Hepatocyte (in vitro differentiated cells): ENCODE measurements around the gene MARCHF2. TPM values are rescaled to one million over a fixed set of nuclear protein-coding genes. Genes with fewer than 3 reads are reported as not detected.

ENCODE experiments used
- DNase-seq: peaks from one replicate; pipeline ENCODE4 v3.0.0-alpha.2; 2016; ENCODE audit warnings: low spot score
- H2AFZ ChIP-seq: fragments of 200-600 bp; sonication (generic); 2 replicates; pipeline ENCODE4 v1.6.0; 2016; ENCODE audit warnings: antibody characterized with exemption, mild to moderate bottlenecking
- H3K27ac ChIP-seq: fragments of 200-600 bp; sonication (generic); 2 replicates; pipeline ENCODE4 v1.5.1; 2016; ENCODE audit warnings: mild to moderate bottlenecking
- H3K27me3 ChIP-seq: fragments of 200-600 bp; sonication (generic); 2 replicates; pipeline ENCODE4 v1.6.1; 2016
- H3K36me3 ChIP-seq: fragments of 200-600 bp; sonication (generic); replicated peaks from 2 replicates; pipeline ENCODE4 v1.5.1; 2016; ENCODE audit warnings: low read depth; ENCODE audit not compliant: insufficient read depth
- H3K4me1 ChIP-seq: fragments of 200-600 bp; sonication (generic); 2 replicates; pipeline ENCODE4 v1.5.1; 2016; ENCODE audit warnings: mild to moderate bottlenecking, moderate library complexity; ENCODE audit not compliant: insufficient read depth
- H3K4me2 ChIP-seq: fragments of 200-600 bp; sonication (generic); 2 replicates; pipeline ENCODE4 v1.6.0; 2016
- H3K4me3 ChIP-seq: fragments of 200-600 bp; sonication (generic); 2 replicates; pipeline ENCODE4 v1.5.1; 2016; ENCODE audit warnings: mild to moderate bottlenecking
- H3K79me2 ChIP-seq: fragments of 200-600 bp; sonication (generic); 2 replicates; pipeline ENCODE4 v1.6.0; 2017; ENCODE audit warnings: mild to moderate bottlenecking
- H3K9me2 ChIP-seq: fragments of 200-600 bp; sonication (generic); replicated peaks from 2 replicates; pipeline ENCODE4 v1.6.0; 2017; ENCODE audit warnings: mild to moderate bottlenecking; ENCODE audit not compliant: insufficient read depth
- H3K9me3 ChIP-seq: fragments of 200-600 bp; sonication (generic); 2 replicates; pipeline ENCODE4 v1.5.1; 2016; ENCODE audit warnings: low read depth, mild to moderate bottlenecking
- H4K20me1 ChIP-seq: fragments of 200-600 bp; sonication (generic); 2 replicates; pipeline ENCODE4 v1.6.0; 2016; ENCODE audit warnings: mild to moderate bottlenecking; ENCODE audit not compliant: insufficient read depth, poor library complexity, severe bottlenecking
- CTCF ChIP-seq: fragments of 200-600 bp; sonication (generic); IDR thresholded peaks from 2 replicates; pipeline ENCODE4 v1.5.1; 2016; ENCODE audit warnings: antibody characterized with exemption, mild to moderate bottlenecking; ENCODE audit not compliant: poor library complexity
- EZH2 ChIP-seq: fragments of 200-600 bp; sonication (generic); IDR thresholded peaks from 2 replicates; pipeline ENCODE4 v1.6.1; 2016; ENCODE audit warnings: antibody characterized with exemption, mild to moderate bottlenecking, borderline replicate concordance
- EZH2phosphoT487 ChIP-seq: fragments of 200-600 bp; sonication (generic); IDR thresholded peaks from one replicate; pipeline ENCODE4 v1.6.1; 2018; ENCODE audit warnings: antibody characterized with exemption, mild to moderate bottlenecking, low read depth, moderate library complexity; ENCODE audit not compliant: unreplicated experiment, severe bottlenecking
- WGBS: methylation state at CpG from one replicate; pipeline ENCODE4 v1.1.6; 2016; ENCODE audit warnings: low lambda C conversion rate; ENCODE audit errors: missing lambda C conversion rate; 5-methylcytosine and 5-hydroxymethylcytosine counted together
- polyA plus RNA-seq: library from polyadenylated mRNA; unstranded; fragments of >200 nt; fragmentation: Nextera tagmentation; extraction: Ambion mirVana; gene quantifications from 2 replicates; pipeline ENCODE4 v1.2.1, GENCODE V29; 2016
- total RNA-seq: library from RNA; depleted of rRNA; stranded (reverse); fragments of >200 nt; gene quantifications from 2 replicates; pipeline ENCODE4 v1.2.3, GENCODE V29; 2014

Gene MARCHF2
- total and polyA plus RNA-seq, 2 experiments from 2014 or later, result 38.5 to 73.5 TPM

DNA sequence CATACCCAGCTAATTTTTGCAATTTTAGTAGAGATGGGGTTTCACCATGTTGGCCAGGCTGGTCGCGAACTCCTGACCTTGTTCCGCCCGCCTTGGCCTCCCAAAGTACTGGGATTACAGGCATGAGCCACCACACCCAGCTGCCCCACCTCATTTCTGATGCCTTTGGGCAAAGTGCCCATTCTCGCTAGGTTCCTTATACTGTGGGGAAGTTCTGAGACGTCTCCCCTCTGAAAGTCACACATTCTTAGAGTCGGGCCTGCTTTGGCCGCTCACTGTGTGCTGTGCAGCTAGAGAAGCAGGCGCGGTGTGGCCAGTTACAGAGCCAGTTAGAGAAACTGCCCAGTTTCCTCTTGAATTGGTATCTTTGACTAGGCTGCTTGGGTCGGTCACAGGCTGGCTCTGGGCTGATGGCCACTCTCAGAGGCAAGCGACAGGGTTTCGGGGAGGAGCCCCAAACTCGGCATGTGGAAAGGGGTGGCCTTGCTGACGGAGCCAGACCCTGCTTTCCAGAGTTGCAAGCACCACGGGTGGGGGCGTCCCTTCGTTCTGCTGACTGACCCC is 71.3 kb downstream of the MARCHF2 start:
- Histone ChIP-seq H4K20me1 (peaks cover 56% of the 10 kb centered on the region), H3K36me3 (no peaks in the 10 kb centered on the region)
- 92% methylated on average over 18 of the region's 18 CpGs for WGBS

DNA sequence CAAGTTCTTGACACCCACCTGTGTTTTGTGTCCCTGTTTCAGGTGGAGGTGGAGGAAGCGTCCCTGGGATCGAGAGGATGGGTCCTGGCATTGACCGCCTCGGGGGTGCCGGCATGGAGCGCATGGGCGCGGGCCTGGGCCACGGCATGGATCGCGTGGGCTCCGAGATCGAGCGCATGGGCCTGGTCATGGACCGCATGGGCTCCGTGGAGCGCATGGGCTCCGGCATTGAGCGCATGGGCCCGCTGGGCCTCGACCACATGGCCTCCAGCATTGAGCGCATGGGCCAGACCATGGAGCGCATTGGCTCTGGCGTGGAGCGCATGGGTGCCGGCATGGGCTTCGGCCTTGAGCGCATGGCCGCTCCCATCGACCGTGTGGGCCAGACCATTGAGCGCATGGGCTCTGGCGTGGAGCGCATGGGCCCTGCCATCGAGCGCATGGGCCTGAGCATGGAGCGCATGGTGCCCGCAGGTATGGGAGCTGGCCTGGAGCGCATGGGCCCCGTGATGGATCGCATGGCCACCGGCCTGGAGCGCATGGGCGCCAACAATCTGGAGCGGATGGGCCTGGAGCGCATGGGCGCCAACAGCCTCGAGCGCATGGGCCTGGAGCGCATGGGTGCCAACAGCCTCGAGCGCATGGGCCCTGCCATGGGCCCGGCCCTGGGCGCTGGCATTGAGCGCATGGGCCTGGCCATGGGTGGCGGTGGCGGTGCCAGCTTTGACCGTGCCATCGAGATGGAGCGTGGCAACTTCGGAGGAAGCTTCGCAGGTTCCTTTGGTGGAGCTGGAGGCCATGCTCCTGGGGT is 72.7 kb downstream of the MARCHF2 start:
- no peak overlapping the region for H2AFZ ChIP-seq
- WGBS, result 98% methylated on average over 59 of the region's 62 CpGs
- peaks cover 32% of the 10 kb centered on the region for H3K79me2 ChIP-seq
- peaks cover 45% of the 10 kb centered on the region for H4K20me1 ChIP-seq
- H3K36me3 ChIP-seq, result no peaks in the 10 kb centered on the region
- no peaks in the 10 kb centered on the region for H3K27me3 ChIP-seq
- H3K9me2 ChIP-seq, result no peaks in the 10 kb centered on the region
- TF ChIP-seq CTCF (no peak), EZH2 (no peak), EZH2phosphoT487 (no peak)
- no peak overlapping the region for H3K4me2 ChIP-seq
- DNase-seq, result no peak
- no peaks in the 10 kb centered on the region for H3K4me1 ChIP-seq
- H3K9me3 ChIP-seq, result no peaks in the 10 kb centered on the region
- H3K4me3 ChIP-seq, result no peak overlapping the region
- no peak overlapping the region for H3K27ac ChIP-seq

More for the DNA sequence above, 71.3 kb downstream of the MARCHF2 start:
- H2AFZ ChIP-seq, result no peak overlapping the region
- TF ChIP-seq CTCF (no peak), EZH2 (no peak), EZH2phosphoT487 (no peak)
- H3K9me2 ChIP-seq, result no peaks in the 10 kb centered on the region
- no peaks in the 10 kb centered on the region for H3K4me1 ChIP-seq
- no peaks in the 10 kb centered on the region for H3K27me3 ChIP-seq
- peaks cover 46% of the 10 kb centered on the region for H3K79me2 ChIP-seq
- H3K4me2 ChIP-seq, result no peak overlapping the region
- peak overlapping the region; percentile 62 for H3K27ac ChIP-seq
- H3K4me3 ChIP-seq, result no peak overlapping the region
- DNase-seq, result no peak
- H3K9me3 ChIP-seq, result no peaks in the 10 kb centered on the region

DNA sequence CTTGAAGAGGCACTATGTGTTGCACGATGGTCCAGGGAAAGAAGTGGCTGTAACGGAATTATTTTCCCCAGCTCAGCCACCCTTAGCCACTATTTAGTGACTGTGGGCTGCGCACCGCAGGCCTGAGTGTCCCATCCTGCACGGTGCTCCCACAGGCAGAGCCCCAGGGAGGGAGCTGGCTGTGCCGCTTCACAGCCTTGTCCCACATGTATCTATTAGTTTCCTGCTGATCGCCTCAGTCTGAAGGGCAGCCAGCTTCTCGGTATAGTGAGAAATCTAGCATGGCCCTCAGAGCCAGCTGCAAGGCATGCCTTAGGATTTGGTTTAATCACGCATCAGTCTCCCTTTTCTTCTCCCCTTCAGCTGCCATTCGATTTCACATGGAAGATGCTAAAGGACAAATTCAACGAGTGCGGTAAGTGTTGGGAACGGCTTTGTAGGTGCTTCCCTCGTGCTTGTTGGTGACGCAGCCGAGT is 73.6 kb downstream of the MARCHF2 start:
- no peaks in the 10 kb centered on the region for H3K36me3 ChIP-seq
- no peak overlapping the region for H3K27ac ChIP-seq
- no peaks in the 10 kb centered on the region for H3K9me3 ChIP-seq
- H3K4me2 ChIP-seq, result no peak overlapping the region
- peaks cover 23% of the 10 kb centered on the region for H3K79me2 ChIP-seq
- TF ChIP-seq EZH2phosphoT487 (no peak), EZH2 (no peak)
- H4K20me1 ChIP-seq, result peaks cover 36% of the 10 kb centered on the region
- no peaks in the 10 kb centered on the region for H3K4me1 ChIP-seq
- no peak overlapping the region for H3K4me3 ChIP-seq
- H3K27me3 ChIP-seq, result no peaks in the 10 kb centered on the region
- no peak for DNase-seq
- H3K9me2 ChIP-seq, result no peaks in the 10 kb centered on the region
- no peak overlapping the region for H2AFZ ChIP-seq
- 97% methylated on average over 16 of the region's 16 CpGs for WGBS
